Sigmoid colon (tissue), 7 donors: ENCODE results near the gene ATP2A2. TPM values are rescaled to one million over a fixed set of nuclear protein-coding genes. Genes with fewer than 3 reads are reported as not detected.

Experiments
- DNase-seq: peaks from one replicate; pipeline ENCODE4 v3.0.0-alpha.2; 2019
- H3K27ac ChIP-seq, 4 donors: fragments of 200-600 bp; sonication (generic); one replicate each; pipeline ENCODE4 v1.5.1; 2016 to 2019; ENCODE audit warnings: mild to moderate bottlenecking in 1 of 4
- H3K27me3 ChIP-seq, 3 donors: fragments of 200-600 bp; sonication (generic); one replicate each; pipeline ENCODE4 v1.5.1; 2019; ENCODE audit warnings: mild to moderate bottlenecking in 1 of 3
- H3K36me3 ChIP-seq, 4 donors: fragments of 200-600 bp; sonication (generic); one replicate each; pipeline ENCODE4 v1.5.1; 2016 to 2019
- H3K4me1 ChIP-seq, 4 donors: fragments of 200-600 bp; sonication (generic); one replicate each; pipeline ENCODE4 v1.5.1; 2017 to 2019
- H3K4me3 ChIP-seq, 4 donors: fragments of 200-600 bp; sonication (generic); one replicate each; pipeline ENCODE4 v1.5.1; 2017 to 2019; ENCODE audit warnings: mild to moderate bottlenecking in 2 of 4, moderate library complexity in 1 of 4
- H3K9me3 ChIP-seq, 4 donors: fragments of 200-600 bp in 3 of 4; sonication (generic) in 3 of 4; one replicate each; pipeline versions ENCODE4 v1.5.1 to v1.6.1; 2013 to 2019
- EP300 ChIP-seq, 4 donors: sonication (generic); formaldehyde crosslinking; IDR thresholded peaks; one replicate each; pipeline ENCODE4 v1.6.1; 2017; ENCODE audit warnings: antibody characterized with exemption in 4 of 4
- POLR2A ChIP-seq, 2 donors: fragments of 450-650 bp; IDR thresholded peaks; one replicate each; pipeline ENCODE4 v1.6.1; 2016; ENCODE audit warnings: antibody characterized with exemption in 2 of 2, mild to moderate bottlenecking in 2 of 2, moderate library complexity in 2 of 2
- POLR2AphosphoS5 ChIP-seq, 4 donors: sonication (generic); formaldehyde crosslinking; IDR thresholded peaks; one replicate each; pipeline ENCODE4 v1.6.1; 2017; ENCODE audit warnings: antibody characterized with exemption in 4 of 4
- WGBS, 2 donors: extraction: QIAGEN DNeasy Blood & Tissue Kit; methylation state at CpG; one replicate each; pipeline ENCODE4 v1.1.7; 2013; 5-methylcytosine and 5-hydroxymethylcytosine counted together
- intact Hi-C: fragments of 100-400 bp; cut with DNase I; formaldehyde crosslinking; loops from one replicate; pipeline ENCODE4 v1.15.1; 2023
- polyA plus RNA-seq, 3 donors: library from polyadenylated mRNA; stranded (reverse); fragments of 200-250 nt; gene quantifications; one replicate each; pipeline ENCODE4 v1.2.3, GENCODE V29; 2013
- total RNA-seq, 4 donors: library from RNA; depleted of rRNA; stranded (reverse); fragments of >200 nt; gene quantifications; one replicate each; pipeline ENCODE4 v1.1.0, GENCODE V29; 2016
- TF ChIP-seq, protein P1 (sequence below), 4 experiments: fragments of 450-650 bp in 3 of 4; fragments of 200-600 bp in 1 of 4; IDR thresholded peaks; one replicate each; pipeline ENCODE4 v1.5.1; 2016 to 2019; ENCODE audit warnings: antibody characterized with exemption in 4 of 4, mild to moderate bottlenecking in 3 of 4, moderate library complexity in 2 of 4
- donor health status: healthy with polysubstance abuse.
- donor health status: Bipolar disorder and iron deficiency.
- donor health status: healthy.

Gene ATP2A2
- total RNA-seq (100 to 1,000 TPM in 2 of 4 donors, 10 to 100 TPM in 2; 79.5 to 121 (median 93.7) TPM), polyA plus RNA-seq (100 to 1,000 TPM in 1 of 3 donors, 10 to 100 TPM in 2; 16.6 to 115 (median 16.8) TPM)

- Histone ChIP-seq H3K4me3 (peak within 1 kb of the TSS; percentile 77 to 92 (median 84)), H3K27me3 (no peaks in the 10 kb centered on the region), H3K36me3 (no peaks in the 10 kb centered on the region), H3K4me1 (peaks cover 0 to 50% (median 47%) of the 10 kb centered on the region in 4 donors), H3K9me3 (no peaks in the 10 kb centered on the region), H3K27ac (peak within 1 kb of the TSS; percentile 96 to 99 (median 98))
- DNase-seq: peak; percentile 94
- peak; percentile 76 to 79 for TF ChIP-seq POLR2A (IDR thresholded peaks at IDR 0.05)
- TF ChIP-seq POLR2AphosphoS5 (IDR thresholded peaks at IDR 0.05): peak; percentile 80 to 98 (median 94)
- TF ChIP-seq, protein P1, sequence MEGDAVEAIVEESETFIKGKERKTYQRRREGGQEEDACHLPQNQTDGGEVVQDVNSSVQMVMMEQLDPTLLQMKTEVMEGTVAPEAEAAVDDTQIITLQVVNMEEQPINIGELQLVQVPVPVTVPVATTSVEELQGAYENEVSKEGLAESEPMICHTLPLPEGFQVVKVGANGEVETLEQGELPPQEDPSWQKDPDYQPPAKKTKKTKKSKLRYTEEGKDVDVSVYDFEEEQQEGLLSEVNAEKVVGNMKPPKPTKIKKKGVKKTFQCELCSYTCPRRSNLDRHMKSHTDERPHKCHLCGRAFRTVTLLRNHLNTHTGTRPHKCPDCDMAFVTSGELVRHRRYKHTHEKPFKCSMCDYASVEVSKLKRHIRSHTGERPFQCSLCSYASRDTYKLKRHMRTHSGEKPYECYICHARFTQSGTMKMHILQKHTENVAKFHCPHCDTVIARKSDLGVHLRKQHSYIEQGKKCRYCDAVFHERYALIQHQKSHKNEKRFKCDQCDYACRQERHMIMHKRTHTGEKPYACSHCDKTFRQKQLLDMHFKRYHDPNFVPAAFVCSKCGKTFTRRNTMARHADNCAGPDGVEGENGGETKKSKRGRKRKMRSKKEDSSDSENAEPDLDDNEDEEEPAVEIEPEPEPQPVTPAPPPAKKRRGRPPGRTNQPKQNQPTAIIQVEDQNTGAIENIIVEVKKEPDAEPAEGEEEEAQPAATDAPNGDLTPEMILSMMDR (IDR thresholded peaks at IDR 0.05): no peak
- no peak for TF ChIP-seq EP300 (IDR thresholded peaks at IDR 0.05)
- WGBS, 2 donors: 1% methylated on average over 108 of the region's 108 CpGs
- intact Hi-C loops: loop anchor here (2.0 to 5.0 kb wide), 4 partner anchors 56 to 174 kb away; partner anchors contain the start of genes ANAPC7 and IFT81
Observed at GRCh38 chr12:110280779-110281548, at the start of gene ATP2A2. Gene ATP2A2 (plus strand): TSS chr12:110281247. CDS start chr12:110281790, 543 bp downstream.

DNA sequence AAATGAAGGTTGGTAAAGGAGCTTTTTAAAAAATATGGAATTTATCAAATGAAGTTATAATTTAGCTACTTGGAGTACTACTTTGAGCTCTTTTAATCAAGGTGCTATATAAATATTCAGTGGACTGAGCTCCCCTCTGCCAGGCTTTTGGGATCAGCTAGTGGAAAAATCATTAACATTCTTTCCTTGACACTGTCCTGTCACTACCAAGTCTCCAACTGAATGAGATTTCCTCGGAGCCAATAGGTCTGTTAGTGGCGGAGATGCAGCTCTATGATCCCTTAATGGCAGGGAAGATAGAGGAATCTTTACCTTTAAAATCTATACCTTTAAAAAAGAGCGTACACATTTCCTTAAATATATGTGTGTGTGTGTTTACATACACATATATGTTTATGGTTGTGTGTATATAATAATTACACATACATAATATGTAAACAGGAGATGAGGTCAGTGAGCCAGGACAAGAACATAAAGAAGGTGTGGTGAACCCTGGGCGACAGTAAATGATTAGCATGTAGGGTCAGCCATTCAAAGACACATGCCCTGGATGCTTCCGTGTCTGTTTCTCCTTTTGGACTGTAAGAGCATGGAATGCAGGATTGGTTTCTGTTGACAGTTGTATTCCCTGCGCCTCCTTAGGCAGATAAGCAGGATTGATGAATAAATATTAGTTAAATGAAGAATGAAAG is 47.7 kb upstream of the ATP2A2 start:
- Histone ChIP-seq H3K9me3 (no peaks in the 10 kb centered on the region), H3K27me3 (no peaks in the 10 kb centered on the region), H3K4me3 (no peak overlapping the region), H3K27ac (no peak overlapping the region), H3K36me3 (no peaks in the 10 kb centered on the region), H3K4me1 (peaks cover 0 to 4% (median 0%) of the 10 kb centered on the region in 4 donors)
- intact Hi-C loops: no loop called here
- WGBS, 2 donors: 50 to 73% methylated on average over 6 of the region's 6 CpGs
- TF ChIP-seq, protein P1 (IDR thresholded peaks at IDR 0.05): no peak
- TF ChIP-seq POLR2AphosphoS5 (IDR thresholded peaks at IDR 0.05): no peak
- no peak for TF ChIP-seq EP300 (IDR thresholded peaks at IDR 0.05)
- no peak for TF ChIP-seq POLR2A (IDR thresholded peaks at IDR 0.05)
- DNase-seq: no peak

DNA sequence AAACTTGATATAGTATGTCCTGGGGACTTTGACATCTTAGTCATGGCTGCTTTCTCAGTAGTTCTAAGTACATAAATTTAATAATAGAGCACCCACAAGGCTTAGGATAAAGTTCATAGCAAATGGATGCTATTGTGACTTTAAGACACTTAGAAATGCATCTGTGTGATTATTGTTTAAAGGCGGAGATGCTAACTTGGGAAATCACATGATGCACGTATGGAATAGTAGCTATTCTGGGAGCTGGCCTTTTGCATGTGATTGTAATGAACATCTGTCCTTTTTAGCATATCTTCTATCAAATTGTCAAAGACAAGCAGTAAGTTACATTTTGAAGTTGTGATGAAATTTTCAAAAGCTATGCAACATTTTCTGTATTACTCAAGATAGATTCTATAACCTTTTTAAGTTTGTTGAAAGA is 46.7 kb upstream of the ATP2A2 start:
- no peak for TF ChIP-seq EP300 (IDR thresholded peaks at IDR 0.05)
- TF ChIP-seq, protein P1 (IDR thresholded peaks at IDR 0.05): no peak
- TF ChIP-seq POLR2A (IDR thresholded peaks at IDR 0.05): no peak
- no peak for TF ChIP-seq POLR2AphosphoS5 (IDR thresholded peaks at IDR 0.05)
- Histone ChIP-seq H3K9me3 (no peaks in the 10 kb centered on the region), H3K36me3 (no peaks in the 10 kb centered on the region), H3K4me3 (no peak overlapping the region), H3K27me3 (no peaks in the 10 kb centered on the region), H3K4me1 (peaks cover 0 to 4% (median 0%) of the 10 kb centered on the region in 4 donors), H3K27ac (peak overlapping the region in 3 of 4 donors; percentile 22 to 25 (median 24))
- 12 to 37% methylated on average over 2 of the region's 2 CpGs for WGBS, 2 donors
- intact Hi-C loops: no loop called here
- no peak for DNase-seq

DNA sequence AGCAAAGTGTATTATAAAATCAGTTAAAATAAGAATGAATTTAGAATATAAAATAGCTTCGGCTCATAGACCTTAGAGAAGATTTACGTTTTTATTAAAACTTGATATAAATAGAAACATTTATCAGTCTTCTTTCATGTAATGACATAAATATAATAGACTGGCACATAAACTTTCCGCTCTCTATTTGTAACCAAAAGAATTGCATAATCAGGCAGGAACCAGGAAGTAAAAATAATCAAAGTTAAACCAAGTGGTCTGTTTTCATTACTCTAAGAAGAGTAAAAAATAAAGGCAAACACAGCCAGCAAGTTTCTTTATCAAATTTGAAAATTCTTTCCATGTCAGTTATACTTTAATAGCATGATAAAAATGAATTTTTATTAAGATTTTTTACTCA is 46.3 kb upstream of the ATP2A2 start:
- DNase-seq: no peak
- Histone ChIP-seq H3K27ac (peak overlapping the region in 2 of 4 donors; percentile 24 to 25), H3K9me3 (no peaks in the 10 kb centered on the region), H3K27me3 (no peaks in the 10 kb centered on the region), H3K36me3 (no peaks in the 10 kb centered on the region), H3K4me3 (no peak overlapping the region), H3K4me1 (peaks cover 0 to 4% (median 0%) of the 10 kb centered on the region in 4 donors)
- intact Hi-C loops: no loop called here
- TF ChIP-seq EP300 (IDR thresholded peaks at IDR 0.05) (no peak), POLR2AphosphoS5 (IDR thresholded peaks at IDR 0.05) (no peak), POLR2A (IDR thresholded peaks at IDR 0.05) (no peak)
- TF ChIP-seq, protein P1 (IDR thresholded peaks at IDR 0.05): no peak
- 23 to 25% methylated on average over 3 of the region's 3 CpGs for WGBS, 2 donors
